Transverse colon (tissue), 4 donors: ENCODE measurements around the gene OGA. TPM values are rescaled to one million over a fixed set of nuclear protein-coding genes. Genes with fewer than 3 reads are reported as not detected.

Source experiments
- DNase-seq: peaks from one replicate; pipeline ENCODE4 v3.0.0-alpha.2; 2019
- H3K27ac ChIP-seq, 4 donors: fragments of 200-600 bp; sonication (generic); 2 replicates each; pipeline ENCODE4 v1.5.1; 2016 to 2018; ENCODE audit warnings: inconsistent platforms in 4 of 4
- H3K27me3 ChIP-seq: fragments of 200-600 bp; sonication (generic); 2 replicates; pipeline ENCODE4 v1.5.1; 2017; ENCODE audit warnings: inconsistent platforms
- H3K36me3 ChIP-seq, 4 donors: fragments of 200-600 bp; sonication (generic); 2 replicates each; pipeline ENCODE4 v1.5.1; 2017 to 2019; ENCODE audit warnings: inconsistent platforms in 4 of 4
- H3K4me1 ChIP-seq, 4 donors: fragments of 200-600 bp; sonication (generic); 2 replicates each; pipeline ENCODE4 v1.5.1; 2017 to 2020; ENCODE audit warnings: inconsistent platforms in 4 of 4
- H3K4me3 ChIP-seq, 4 donors: fragments of 200-600 bp; sonication (generic); 1 replicate in 1 of 4; 2 replicates in 3 of 4; pipeline versions ENCODE4 v1.5.1 to v1.6.1; 2017 to 2019; ENCODE audit warnings: inconsistent platforms in 4 of 4
- H3K9me3 ChIP-seq, 2 donors: fragments of 200-600 bp; sonication (generic); 2 replicates each; pipeline ENCODE4 v1.5.1; 2017 to 2019; ENCODE audit warnings: inconsistent platforms in 2 of 2
- EP300 ChIP-seq: sonication (generic); formaldehyde crosslinking; IDR thresholded peaks from one replicate; pipeline ENCODE4 v1.6.1; 2017; ENCODE audit warnings: antibody characterized with exemption, low read depth
- POLR2A ChIP-seq: fragments of 450-650 bp; IDR thresholded peaks from one replicate; pipeline ENCODE4 v1.6.1; 2016; ENCODE audit warnings: antibody characterized with exemption, mild to moderate bottlenecking, moderate library complexity
- POLR2AphosphoS5 ChIP-seq, 3 donors: sonication (generic); formaldehyde crosslinking; IDR thresholded peaks; one replicate each; pipeline ENCODE4 v1.6.1; 2016; ENCODE audit warnings: antibody characterized with exemption in 3 of 3
- WGBS, 2 donors: methylation state at CpG; one replicate each; pipeline ENCODE4 v1.1.5; 2018; ENCODE audit warnings: low coverage in 1 of 2; 5-methylcytosine and 5-hydroxymethylcytosine counted together
- in situ Hi-C, 4 donors: fragments of 200-750 bp; cut with MboI; loops; one replicate each; pipeline versions ENCODE4 v1.15.0 to v1.15.1; 2017; ENCODE audit warnings: low sequenced_read_pairs in 3 of 4, low pct_ligation_motif_present in 1 of 4, low pct_unique_long_range_greater_than_20kb in 1 of 4
- intact Hi-C: fragments of 100-400 bp; cut with DNase I; formaldehyde crosslinking; loops from one replicate; pipeline ENCODE4 v1.15.1; 2023; ENCODE audit warnings: low total_unique reads
- total RNA-seq, 4 donors: library from RNA; depleted of rRNA; stranded (reverse); fragments of >200 nt; gene quantifications; one replicate each; pipeline ENCODE4 v1.1.0, GENCODE V29; 2016
- TF ChIP-seq, protein P1 (sequence below), 5 experiments: fragments of 200-600 bp in 3 of 5; fragments of 450-650 bp in 2 of 5; sonication (generic) in 3 of 5; IDR thresholded peaks; 1 replicate in 2 of 5; 2 replicates in 3 of 5; pipeline ENCODE4 v1.5.1; 2016 to 2017; ENCODE audit warnings: antibody characterized with exemption in 5 of 5, inconsistent platforms in 3 of 5, mild to moderate bottlenecking in 2 of 5, moderate library complexity in 1 of 5

The OGA gene
- total RNA-seq, 4 donors from 2014 or later: 114 to 608 (median 172) TPM

DNA sequence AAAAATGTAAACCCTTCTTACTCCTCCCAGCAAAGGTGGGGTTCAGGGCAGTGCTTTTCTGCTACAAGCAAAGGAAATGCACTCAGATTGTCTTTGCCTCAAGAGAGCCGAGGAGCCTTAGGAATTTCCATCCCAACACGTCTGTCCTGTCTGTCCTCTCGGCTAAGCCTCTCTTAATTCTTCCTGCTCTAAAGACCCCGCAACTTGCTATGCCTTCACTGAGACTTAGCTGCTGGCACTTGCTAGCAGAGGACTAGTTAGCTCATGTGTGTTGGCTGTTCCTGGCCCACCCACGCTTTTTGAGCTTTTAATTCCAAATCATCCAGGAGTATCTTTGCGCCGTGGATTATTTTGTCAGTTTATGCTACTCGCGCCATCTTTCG lies 34.5 kb downstream of the OGA start:
- no peak for DNase-seq
- in situ Hi-C loops: loop anchor here in 3 of 4 donors (10.0 kb wide), 1 partner anchor 179 kb away; no protein-coding TSS in a partner anchor

DNA sequence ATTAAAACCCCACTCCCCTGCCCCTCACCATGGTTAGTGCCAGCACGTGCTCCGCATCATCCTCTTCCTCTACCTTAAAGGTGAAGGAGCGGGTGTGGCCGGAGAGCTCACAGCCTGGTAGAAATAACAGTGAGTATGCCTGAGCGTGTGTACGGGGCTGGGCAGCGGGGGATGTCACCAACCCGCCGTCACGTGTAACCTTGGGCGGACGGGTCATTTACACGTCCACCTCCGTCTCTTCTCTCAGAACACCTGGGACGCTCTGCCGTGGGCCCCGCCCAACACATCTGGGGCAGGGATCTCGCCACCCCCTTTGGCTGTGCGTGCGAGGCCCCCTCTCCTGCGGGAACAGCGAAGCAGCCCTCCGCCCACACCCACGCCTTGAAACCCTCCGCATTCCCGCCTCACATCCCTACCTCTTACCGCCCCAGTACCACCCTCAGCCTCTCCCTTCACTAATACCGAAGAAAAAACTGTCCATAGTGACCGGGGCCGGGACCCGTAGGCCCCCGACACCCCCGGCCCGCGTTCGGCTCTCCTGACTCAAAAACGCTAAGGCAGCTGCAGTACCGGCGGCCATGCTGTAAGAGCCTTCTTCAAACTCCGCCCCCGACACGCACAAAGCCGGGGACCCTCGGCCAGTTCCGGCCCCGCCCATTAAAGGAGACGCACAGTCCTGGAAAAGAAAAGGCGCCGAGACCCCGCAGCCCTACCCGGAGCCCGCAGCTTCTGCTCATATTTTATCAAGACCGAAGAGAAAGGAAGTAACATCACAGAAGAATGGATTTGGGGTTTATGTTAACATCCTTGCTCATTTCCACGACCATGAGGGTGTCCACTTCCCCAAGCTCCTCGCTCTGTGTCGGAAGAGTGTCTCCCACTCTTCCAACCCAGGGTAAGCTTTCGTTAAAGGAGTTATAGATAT lies 35.2 kb downstream of the OGA start, which contains the start of gene NPM3:
Gene NPM3 (minus strand): TSS at position 636 of the 925 bp plus-strand sequence. CDS start 56 bp downstream, at position 580.
- peaks cover 13% of the 10 kb centered on the region for H3K27me3 ChIP-seq
- peak within 1 kb of the TSS; percentile 47 to 69 (median 52) for H3K27ac ChIP-seq
- DNase-seq: peak; percentile 86
- H3K36me3 ChIP-seq: peaks cover 0 to 29% (median 14%) of the 10 kb centered on the region in 4 donors
- H3K4me1 ChIP-seq: peaks cover 25 to 55% (median 42%) of the 10 kb centered on the region in 4 donors
- intact Hi-C loops (no loop called here), in situ Hi-C loops (loop anchor here in 3 of 4 donors (10.0 kb wide), 1 partner anchor 178 kb away; no protein-coding TSS in a partner anchor)
- TF ChIP-seq, protein P1, sequence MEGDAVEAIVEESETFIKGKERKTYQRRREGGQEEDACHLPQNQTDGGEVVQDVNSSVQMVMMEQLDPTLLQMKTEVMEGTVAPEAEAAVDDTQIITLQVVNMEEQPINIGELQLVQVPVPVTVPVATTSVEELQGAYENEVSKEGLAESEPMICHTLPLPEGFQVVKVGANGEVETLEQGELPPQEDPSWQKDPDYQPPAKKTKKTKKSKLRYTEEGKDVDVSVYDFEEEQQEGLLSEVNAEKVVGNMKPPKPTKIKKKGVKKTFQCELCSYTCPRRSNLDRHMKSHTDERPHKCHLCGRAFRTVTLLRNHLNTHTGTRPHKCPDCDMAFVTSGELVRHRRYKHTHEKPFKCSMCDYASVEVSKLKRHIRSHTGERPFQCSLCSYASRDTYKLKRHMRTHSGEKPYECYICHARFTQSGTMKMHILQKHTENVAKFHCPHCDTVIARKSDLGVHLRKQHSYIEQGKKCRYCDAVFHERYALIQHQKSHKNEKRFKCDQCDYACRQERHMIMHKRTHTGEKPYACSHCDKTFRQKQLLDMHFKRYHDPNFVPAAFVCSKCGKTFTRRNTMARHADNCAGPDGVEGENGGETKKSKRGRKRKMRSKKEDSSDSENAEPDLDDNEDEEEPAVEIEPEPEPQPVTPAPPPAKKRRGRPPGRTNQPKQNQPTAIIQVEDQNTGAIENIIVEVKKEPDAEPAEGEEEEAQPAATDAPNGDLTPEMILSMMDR (IDR thresholded peaks at IDR 0.05): no peak
- TF ChIP-seq EP300 (no peak), POLR2A (peak; percentile 18), POLR2AphosphoS5 (IDR thresholded peaks at IDR 0.05) (peak in 2 of 3 donors; percentile 8 to 11)
- H3K9me3 ChIP-seq: no peaks in the 10 kb centered on the region
- peak within 1 kb of the TSS; percentile 43 to 66 (median 59) for H3K4me3 ChIP-seq
- 0 to 1% methylated on average over 2 to 56 of the region's 57 CpGs for WGBS, 2 donors

More for the DNA sequence above, 34.5 kb downstream of the OGA start:
- H3K27me3 ChIP-seq: peaks cover 6% of the 10 kb centered on the region
- intact Hi-C loops: no loop called here
- H3K36me3 ChIP-seq: peaks cover 0 to 35% (median 14%) of the 10 kb centered on the region in 4 donors
- H3K27ac ChIP-seq: peak overlapping the region; percentile 47 to 69 (median 52)
- peaks cover 25 to 48% (median 37%) of the 10 kb centered on the region in 4 donors for H3K4me1 ChIP-seq
- H3K4me3 ChIP-seq: peak overlapping the region in 3 of 4 donors; percentile 43 to 60 (median 58)
- TF ChIP-seq EP300 (no peak), POLR2A (no peak), POLR2AphosphoS5 (IDR thresholded peaks at IDR 0.05) (no peak)
- TF ChIP-seq, protein P1 (IDR thresholded peaks at IDR 0.05): no peak
- 49 to 55% methylated on average over 6 to 10 of the region's 10 CpGs for WGBS, 2 donors
- H3K9me3 ChIP-seq: no peaks in the 10 kb centered on the region

- no peak for DNase-seq
- H3K4me3 ChIP-seq: peak overlapping the region in 3 of 4 donors; percentile 43 to 60 (median 58)
- in situ Hi-C loops (loop anchor here in 3 of 4 donors (10.0 kb wide), 1 partner anchor 177 kb away; no protein-coding TSS in a partner anchor), intact Hi-C loops (no loop called here)
- H3K9me3 ChIP-seq: no peaks in the 10 kb centered on the region
- peaks cover 0 to 22% (median 9%) of the 10 kb centered on the region in 4 donors for H3K36me3 ChIP-seq
- WGBS, 2 donors: 49% methylated on average over 17 of the region's 17 CpGs; no CpG with 5 or more reads in 1 of the 2 donors
- peak overlapping the region in 1 of 4 donors; percentile 69 for H3K27ac ChIP-seq
- H3K27me3 ChIP-seq: peaks cover 18% of the 10 kb centered on the region
- TF ChIP-seq POLR2AphosphoS5 (IDR thresholded peaks at IDR 0.05) (no peak), POLR2A (no peak), EP300 (no peak)
- TF ChIP-seq, protein P1 (IDR thresholded peaks at IDR 0.05): no peak
- H3K4me1 ChIP-seq: peaks cover 25 to 55% (median 42%) of the 10 kb centered on the region in 4 donors
Measured at GRCh38 chr10:101781984-101782810, 36.0 kb downstream of the OGA start.
